PFSK-1 (cell line): ENCODE results near the gene BRAT1.

ENCODE experiments used
- FOXP2 ChIP-seq: optimal IDR thresholded peaks from 2 replicates; pipeline ENCODE3; 2011; ENCODE audit warnings: borderline replicate concordance, control low read depth, inconsistent platforms; ENCODE audit not compliant: insufficient read depth; ENCODE audit errors: extremely low read length, extremely low read depth
- POLR2AphosphoS5 ChIP-seq: IDR thresholded peaks from 2 replicates; pipeline ENCODE4 v1.6.1; 2012; ENCODE audit warnings: low read depth, mild to moderate bottlenecking, control low read depth, low read length, moderate library complexity
- REST ChIP-seq, 2 experiments: IDR thresholded peaks; 2 replicates each; pipeline versions ENCODE4 v1.6.1 to v1.8.0; 2011 to 2012; ENCODE audit warnings: low read depth in 2 of 2, low read length in 2 of 2, control low read depth in 1 of 2, inconsistent platforms in 1 of 2, mild to moderate bottlenecking in 1 of 2, moderate library complexity in 1 of 2; ENCODE audit not compliant: insufficient read depth in 1 of 2
- SIN3A ChIP-seq: IDR thresholded peaks from 2 replicates; pipeline ENCODE4 v1.6.1; 2012; ENCODE audit warnings: mild to moderate bottlenecking, low read length, moderate library complexity, borderline replicate concordance; ENCODE audit not compliant: insufficient read depth
- TAF1 ChIP-seq: IDR thresholded peaks from 2 replicates; pipeline ENCODE4 v1.6.1; 2012; ENCODE audit warnings: low read length, control low read depth, borderline replicate concordance; ENCODE audit not compliant: insufficient read depth

DNA sequence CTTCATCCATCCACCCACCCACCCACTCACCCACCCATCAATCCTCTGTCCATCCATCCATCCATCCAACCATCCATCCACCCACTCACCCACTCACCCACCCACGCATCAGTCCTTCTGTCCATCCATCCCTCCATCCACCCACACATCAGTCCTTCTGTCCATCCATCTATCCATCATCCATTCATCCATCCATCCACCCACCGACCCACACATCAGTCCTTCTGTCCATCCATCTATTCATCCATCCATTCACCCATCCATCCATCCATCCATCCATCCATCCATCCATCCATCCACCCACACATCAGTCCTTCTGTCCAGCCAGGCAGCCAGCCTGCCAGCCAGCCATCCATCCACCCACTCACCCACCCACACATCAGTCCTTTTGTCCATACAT lies 63.3 kb downstream of the BRAT1 start:
- TF ChIP-seq POLR2AphosphoS5 = no peak
- no peak for TF ChIP-seq TAF1
- TF ChIP-seq SIN3A = no peak
- TF ChIP-seq REST (IDR thresholded peaks at IDR 0.05; ENCODE audit: insufficient read depth in 1 of 2, low read depth in 2 of 2, low read length in 2 of 2) = no peak
- TF ChIP-seq FOXP2 = no peak
